Peyer's patch (tissue), 4 donors: ENCODE measurements around the gene PSMD10. TPM values are rescaled to one million over a fixed set of nuclear protein-coding genes. Genes with fewer than 3 reads are reported as not detected.

Experiments
- DNase-seq, 3 donors: peaks; one replicate each; pipeline ENCODE4 v3.0.0-alpha.2; 2017 to 2019
- H3K27ac ChIP-seq, 4 donors: fragments of 200-600 bp; sonication (generic); one replicate each; pipeline ENCODE4 v1.5.1; 2016 to 2019
- H3K27me3 ChIP-seq, 2 donors: fragments of 200-600 bp; sonication (generic); one replicate each; pipeline ENCODE4 v1.5.1; 2019
- H3K36me3 ChIP-seq, 3 donors: fragments of 200-600 bp; sonication (generic); one replicate each; pipeline ENCODE4 v1.5.1; 2016 to 2019
- H3K4me1 ChIP-seq, 4 donors: fragments of 200-600 bp; sonication (generic); one replicate each; pipeline ENCODE4 v1.5.1; 2016 to 2019
- H3K4me3 ChIP-seq, 4 donors: fragments of 200-600 bp; sonication (generic); 1 replicate in 3 of 4; 2 replicates in 1 of 4; pipeline ENCODE4 v1.5.1; 2016 to 2019; ENCODE audit warnings: mild to moderate bottlenecking in 1 of 4
- H3K9me3 ChIP-seq, 4 donors: fragments of 200-600 bp; sonication (generic); one replicate each; pipeline ENCODE4 v1.5.1; 2016 to 2019; ENCODE audit warnings: mild to moderate bottlenecking in 1 of 4
- POLR2A ChIP-seq, 2 donors: fragments of 450-650 bp; IDR thresholded peaks; one replicate each; pipeline ENCODE4 v1.5.1; 2017; ENCODE audit warnings: antibody characterized with exemption in 2 of 2, mild to moderate bottlenecking in 2 of 2, moderate library complexity in 2 of 2
- total RNA-seq, 4 donors: library from RNA; depleted of rRNA; stranded (reverse); fragments of >200 nt; gene quantifications; one replicate each; pipeline ENCODE4 v1.1.0, GENCODE V29; 2016
- TF ChIP-seq, protein P1 (sequence below), 6 experiments: fragments of 450-650 bp in 4 of 6; fragments of 200-600 bp in 2 of 6; sonication (generic) in 1 of 6; IDR thresholded peaks; one replicate each; pipeline ENCODE4 v1.5.1; 2017 to 2019; ENCODE audit warnings: antibody characterized with exemption in 6 of 6, mild to moderate bottlenecking in 3 of 6, moderate library complexity in 1 of 6

PSMD10 gene, protein sequence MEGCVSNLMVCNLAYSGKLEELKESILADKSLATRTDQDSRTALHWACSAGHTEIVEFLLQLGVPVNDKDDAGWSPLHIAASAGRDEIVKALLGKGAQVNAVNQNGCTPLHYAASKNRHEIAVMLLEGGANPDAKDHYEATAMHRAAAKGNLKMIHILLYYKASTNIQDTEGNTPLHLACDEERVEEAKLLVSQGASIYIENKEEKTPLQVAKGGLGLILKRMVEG
- 10 to 100 TPM; 18.9 to 38.0 (median 35.2) TPM for total RNA-seq

DNA sequence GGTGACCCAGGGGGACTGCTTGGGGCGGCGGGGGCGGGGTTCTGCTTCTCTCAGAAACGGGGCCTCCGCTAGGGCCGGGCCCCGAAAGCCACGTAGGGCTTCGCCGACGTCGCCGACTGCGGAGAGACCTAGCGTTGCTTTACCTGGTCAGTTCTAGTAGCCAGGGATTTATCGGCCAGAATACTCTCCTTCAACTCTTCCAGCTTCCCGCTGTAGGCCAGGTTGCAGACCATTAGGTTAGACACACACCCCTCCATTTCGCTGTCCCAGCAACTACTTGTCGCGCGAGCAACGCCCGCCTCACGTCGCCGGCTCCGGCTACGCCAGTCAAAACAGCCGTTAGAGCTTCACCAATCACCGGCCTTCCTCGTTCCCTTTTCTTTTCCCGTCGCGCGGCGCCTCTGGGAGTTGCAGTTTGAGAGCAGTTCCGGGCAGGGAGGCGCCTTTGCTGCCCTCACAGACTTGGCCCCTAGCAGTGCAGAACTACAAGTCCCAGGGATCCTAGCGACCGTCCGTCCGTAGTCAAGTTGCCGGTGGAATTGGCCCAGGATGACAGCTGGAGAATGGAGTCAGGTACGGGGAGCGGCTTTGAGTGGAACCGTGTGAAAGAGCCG, at the start of gene PSMD10, which contains the start of gene ATG4A:
Gene PSMD10, minus strand, starts transcription at position 279 of the 614 bp plus-strand sequence. Its CDS starts 22 bp downstream, at position 257.
Gene ATG4A, plus strand, starts transcription at position 515 of the 614 bp plus-strand sequence. Its CDS starts 49 bp downstream, at position 564.
- peaks cover 0 to 11% (median 0%) of the 10 kb centered on the region in 3 donors for H3K36me3 ChIP-seq
- DNase-seq, result peak; percentile 91 to 97 (median 91)
- H3K4me1 ChIP-seq, result peaks cover 0 to 8% (median 0%) of the 10 kb centered on the region in 4 donors
- H3K4me3 ChIP-seq, result peak within 1 kb of the TSS; percentile 47 to 77 (median 66)
- peak within 1 kb of the TSS; percentile 82 to 91 (median 86) for H3K27ac ChIP-seq
- no peaks in the 10 kb centered on the region for H3K27me3 ChIP-seq
- peak; percentile 12 to 51 for TF ChIP-seq POLR2A (IDR thresholded peaks at IDR 0.05)
- TF ChIP-seq, protein P1, sequence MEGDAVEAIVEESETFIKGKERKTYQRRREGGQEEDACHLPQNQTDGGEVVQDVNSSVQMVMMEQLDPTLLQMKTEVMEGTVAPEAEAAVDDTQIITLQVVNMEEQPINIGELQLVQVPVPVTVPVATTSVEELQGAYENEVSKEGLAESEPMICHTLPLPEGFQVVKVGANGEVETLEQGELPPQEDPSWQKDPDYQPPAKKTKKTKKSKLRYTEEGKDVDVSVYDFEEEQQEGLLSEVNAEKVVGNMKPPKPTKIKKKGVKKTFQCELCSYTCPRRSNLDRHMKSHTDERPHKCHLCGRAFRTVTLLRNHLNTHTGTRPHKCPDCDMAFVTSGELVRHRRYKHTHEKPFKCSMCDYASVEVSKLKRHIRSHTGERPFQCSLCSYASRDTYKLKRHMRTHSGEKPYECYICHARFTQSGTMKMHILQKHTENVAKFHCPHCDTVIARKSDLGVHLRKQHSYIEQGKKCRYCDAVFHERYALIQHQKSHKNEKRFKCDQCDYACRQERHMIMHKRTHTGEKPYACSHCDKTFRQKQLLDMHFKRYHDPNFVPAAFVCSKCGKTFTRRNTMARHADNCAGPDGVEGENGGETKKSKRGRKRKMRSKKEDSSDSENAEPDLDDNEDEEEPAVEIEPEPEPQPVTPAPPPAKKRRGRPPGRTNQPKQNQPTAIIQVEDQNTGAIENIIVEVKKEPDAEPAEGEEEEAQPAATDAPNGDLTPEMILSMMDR (IDR thresholded peaks at IDR 0.05), result peak in 3 of 6 experiments; percentile 4 to 24 (median 9)
- no peaks in the 10 kb centered on the region for H3K9me3 ChIP-seq

DNA sequence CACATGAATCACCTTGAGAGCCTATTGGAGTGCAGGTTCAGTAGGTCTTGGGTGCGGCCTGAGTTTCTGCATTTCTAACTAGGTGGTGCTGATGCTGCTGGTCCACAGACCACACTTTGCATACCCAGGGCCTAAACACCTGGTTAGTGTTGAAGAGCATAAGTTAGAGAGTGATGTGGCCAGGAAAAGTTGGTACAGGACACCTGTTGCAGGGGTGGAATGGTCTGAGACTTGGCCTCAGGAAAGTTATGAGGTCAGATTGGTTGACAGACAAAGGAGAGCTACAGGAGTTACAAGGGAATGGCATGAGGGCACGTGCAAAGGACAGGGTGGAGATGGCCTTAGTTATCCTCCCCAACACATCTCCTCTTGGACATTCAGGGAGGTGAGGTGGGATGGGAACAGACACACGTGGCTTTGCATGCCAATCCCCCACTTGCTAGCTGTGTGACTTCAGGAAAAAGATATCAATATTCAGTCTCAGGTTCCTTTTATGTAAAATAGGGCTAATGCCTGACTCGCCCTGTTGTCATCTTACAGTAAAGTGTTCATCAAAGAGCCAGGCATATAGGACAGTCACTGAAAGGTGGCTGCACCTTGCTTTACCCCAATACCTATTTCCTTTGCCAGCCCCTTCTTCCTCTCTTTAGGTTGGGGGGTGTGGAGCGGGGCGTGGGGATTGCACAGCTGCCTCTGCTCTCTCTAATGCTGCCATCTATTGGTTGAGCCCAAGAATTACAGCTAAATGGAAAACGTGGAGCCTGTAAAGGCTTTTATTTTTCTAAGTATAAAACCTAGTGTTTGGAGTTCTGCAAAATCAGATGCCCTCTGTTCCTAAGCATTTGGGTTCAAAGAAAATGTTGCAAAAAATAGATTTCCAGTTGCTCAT, 47.7 kb upstream of the PSMD10 start:
- no peaks in the 10 kb centered on the region for H3K27me3 ChIP-seq
- H3K27ac ChIP-seq, result no peak overlapping the region
- H3K36me3 ChIP-seq, result peaks cover 0 to 9% (median 0%) of the 10 kb centered on the region in 3 donors
- no peak for DNase-seq
- no peaks in the 10 kb centered on the region for H3K4me1 ChIP-seq
- H3K9me3 ChIP-seq, result no peaks in the 10 kb centered on the region
- H3K4me3 ChIP-seq, result no peak overlapping the region
- TF ChIP-seq, protein P1 (IDR thresholded peaks at IDR 0.05), result peak in 2 of 6 experiments; percentile 13 to 26
- no peak for TF ChIP-seq POLR2A (IDR thresholded peaks at IDR 0.05)

DNA sequence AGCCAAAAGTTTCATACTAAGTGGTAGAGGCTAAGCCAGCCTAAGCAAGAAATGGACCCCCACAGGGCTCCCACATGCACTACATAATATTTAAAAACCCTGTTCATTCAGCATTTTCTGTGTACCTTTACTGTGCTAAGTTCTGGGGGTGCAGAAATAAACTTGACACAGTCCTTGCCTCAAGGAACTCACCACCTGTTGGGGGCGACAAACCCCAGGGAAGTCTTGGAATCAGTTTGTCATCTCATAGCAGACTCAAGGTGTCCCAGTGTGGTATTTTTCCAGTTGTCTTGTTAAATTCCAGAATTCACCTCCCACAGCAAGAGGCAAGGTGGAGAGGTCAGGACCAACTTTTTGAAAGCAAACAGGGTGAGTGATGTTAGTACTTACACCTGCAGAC, 43.4 kb upstream of the PSMD10 start:
- no peaks in the 10 kb centered on the region for H3K27me3 ChIP-seq

DNA sequence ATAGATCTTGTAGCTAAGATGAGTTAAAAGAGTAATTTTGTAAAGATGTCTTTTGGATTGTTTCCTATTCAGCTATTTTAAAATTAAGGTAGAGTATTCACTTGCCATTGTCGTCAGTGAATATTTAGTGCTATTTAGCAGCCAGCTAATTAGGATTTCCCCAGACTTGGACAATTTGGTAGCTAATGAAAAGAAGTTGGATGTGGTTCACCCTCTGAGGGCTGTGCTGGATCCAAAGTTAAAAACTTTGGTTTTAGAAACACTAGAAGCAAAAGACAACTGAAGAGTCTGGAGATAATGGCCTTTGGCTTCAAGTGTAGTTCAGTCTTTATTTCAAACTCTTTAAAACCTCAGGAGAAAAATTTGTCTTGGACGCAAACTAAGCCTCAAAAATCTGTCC, 41.5 kb upstream of the PSMD10 start:
- Histone ChIP-seq H3K4me1 (no peaks in the 10 kb centered on the region), H3K27me3 (no peaks in the 10 kb centered on the region), H3K9me3 (no peaks in the 10 kb centered on the region), H3K4me3 (no peak overlapping the region), H3K36me3 (no peaks in the 10 kb centered on the region), H3K27ac (no peak overlapping the region)
- no peak for DNase-seq
- TF ChIP-seq, protein P1 (IDR thresholded peaks at IDR 0.05), result no peak
- no peak for TF ChIP-seq POLR2A (IDR thresholded peaks at IDR 0.05)

More for the DNA sequence above, 43.4 kb upstream of the PSMD10 start:
- no peak for DNase-seq
- Histone ChIP-seq H3K27ac (no peak overlapping the region), H3K4me1 (no peaks in the 10 kb centered on the region), H3K4me3 (no peak overlapping the region), H3K36me3 (peaks cover 0 to 9% (median 0%) of the 10 kb centered on the region in 3 donors), H3K9me3 (no peaks in the 10 kb centered on the region)
- no peak for TF ChIP-seq POLR2A (IDR thresholded peaks at IDR 0.05)
- TF ChIP-seq, protein P1 (IDR thresholded peaks at IDR 0.05), result no peak

DNA sequence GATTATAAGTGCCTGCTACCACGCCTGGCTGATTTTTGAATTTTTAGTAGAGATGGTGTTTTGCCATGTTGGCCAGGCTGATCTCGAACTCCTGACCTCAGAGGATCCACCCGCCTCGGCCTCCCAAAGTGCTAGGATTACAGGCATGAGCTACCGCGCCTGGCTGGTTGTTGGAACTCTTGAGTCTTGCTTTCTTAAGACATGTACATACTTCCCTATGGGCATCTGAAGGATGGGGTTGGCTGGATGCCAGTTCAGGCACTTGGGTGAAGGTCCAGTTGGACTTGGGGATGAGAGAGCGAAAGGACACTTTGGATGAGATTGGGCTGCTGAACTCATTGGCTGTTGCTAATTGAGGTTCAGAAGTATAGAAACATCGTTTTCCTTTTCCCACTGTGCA, 40.7 kb upstream of the PSMD10 start:
- Histone ChIP-seq H3K36me3 (no peaks in the 10 kb centered on the region), H3K4me3 (no peak overlapping the region), H3K27ac (no peak overlapping the region), H3K4me1 (no peaks in the 10 kb centered on the region), H3K9me3 (no peaks in the 10 kb centered on the region), H3K27me3 (no peaks in the 10 kb centered on the region)
- DNase-seq, result no peak
- TF ChIP-seq, protein P1 (IDR thresholded peaks at IDR 0.05), result no peak
- no peak for TF ChIP-seq POLR2A (IDR thresholded peaks at IDR 0.05)
